Measurements from ENCODE around the gene SOAT1. TPM values are rescaled to one million over a fixed set of nuclear protein-coding genes. Genes with fewer than 3 reads are reported as not detected.
"Not testable (repeated sequence)": the region's sequence is repeated elsewhere in the genome, so short reads cannot be mapped to it uniquely, and the experiment has no call there.

Gene SOAT1
- total RNA-seq, 1 donor from 2014 or later = 28.8 TPM

- TF ChIP-seq CTCF (IDR thresholded peaks at IDR 0.05; ENCODE audit: unreplicated experiment) = no peak
- Mint-ChIP-seq H3K27me3 (ENCODE audit: low read depth) (no peaks in the 10 kb centered on the region), H3K36me3 (no peaks in the 10 kb centered on the region), H3K4me1 (peaks cover 13% of the 10 kb centered on the region), H3K4me3 (no peak overlapping the region), H3K27ac (no peak overlapping the region), H3K9me3 (no peaks in the 10 kb centered on the region)
- no peak for DNase-seq (ENCODE audit: low spot score in 2 of 2, unreplicated experiment in 2 of 2)
Measured at GRCh38 chr1:179262183-179262582, 31.4 kb upstream of the SOAT1 start.

GRCh38 chr1:179263121-179263520, 30.5 kb upstream of the SOAT1 start:
- Mint-ChIP-seq H3K27me3 (ENCODE audit: low read depth) (no peaks in the 10 kb centered on the region), H3K27ac (no peak overlapping the region), H3K4me3 (no peak overlapping the region), H3K36me3 (no peaks in the 10 kb centered on the region), H3K9me3 (no peaks in the 10 kb centered on the region), H3K4me1 (peaks cover 13% of the 10 kb centered on the region)
- TF ChIP-seq CTCF (IDR thresholded peaks at IDR 0.05; ENCODE audit: unreplicated experiment) = no peak
- DNase-seq (ENCODE audit: low spot score in 2 of 2, unreplicated experiment in 2 of 2) = no peak

- Mint-ChIP-seq H3K4me1 (peaks cover 13% of the 10 kb centered on the region), H3K36me3 (no peaks in the 10 kb centered on the region), H3K27ac (no peak overlapping the region), H3K27me3 (ENCODE audit: low read depth) (no peaks in the 10 kb centered on the region), H3K9me3 (no peaks in the 10 kb centered on the region), H3K4me3 (no peak overlapping the region)
- TF ChIP-seq CTCF (IDR thresholded peaks at IDR 0.05; ENCODE audit: unreplicated experiment) = no peak
- no peak for DNase-seq (ENCODE audit: low spot score in 2 of 2, unreplicated experiment in 2 of 2)
Measured at GRCh38 chr1:179264507-179264906, 29.1 kb upstream of the SOAT1 start.

GRCh38 chr1:179269071-179269470, 24.5 kb upstream of the SOAT1 start:
- no peak overlapping the region for H3K4me3 Mint-ChIP-seq
- H3K27me3 Mint-ChIP-seq (ENCODE audit: low read depth) = no peaks in the 10 kb centered on the region
- H3K4me1 Mint-ChIP-seq = peaks cover 8% of the 10 kb centered on the region
- H3K27ac Mint-ChIP-seq = no peak overlapping the region
- H3K36me3 Mint-ChIP-seq = no peaks in the 10 kb centered on the region
- no peak for DNase-seq (ENCODE audit: low spot score in 2 of 2, unreplicated experiment in 2 of 2)
- no peaks in the 10 kb centered on the region for H3K9me3 Mint-ChIP-seq
- no peak for TF ChIP-seq CTCF (IDR thresholded peaks at IDR 0.05; ENCODE audit: unreplicated experiment)

GRCh38 chr1:179274424-179274823, 19.2 kb upstream of the SOAT1 start:
- H3K4me1 Mint-ChIP-seq; H3K4me3 Mint-ChIP-seq; DNase-seq (ENCODE audit: low spot score in 2 of 2, unreplicated experiment in 2 of 2); H3K27me3 Mint-ChIP-seq (ENCODE audit: low read depth); H3K36me3 Mint-ChIP-seq; H3K27ac Mint-ChIP-seq; H3K9me3 Mint-ChIP-seq: not testable (repeated sequence)

GRCh38 chr1:179278920-179279319, 14.7 kb upstream of the SOAT1 start:
- Mint-ChIP-seq H3K27ac (no peak overlapping the region), H3K27me3 (ENCODE audit: low read depth) (no peaks in the 10 kb centered on the region), H3K36me3 (peaks cover 4% of the 10 kb centered on the region), H3K9me3 (peaks cover 16% of the 10 kb centered on the region), H3K4me3 (no peak overlapping the region), H3K4me1 (no peaks in the 10 kb centered on the region)
- TF ChIP-seq CTCF (IDR thresholded peaks at IDR 0.05; ENCODE audit: unreplicated experiment) = no peak
- no peak for DNase-seq (ENCODE audit: low spot score in 2 of 2, unreplicated experiment in 2 of 2)
